Skin of body (tissue), 2 donors: ENCODE measurements around the gene PLEKHM2. TPM values are rescaled to one million over a fixed set of nuclear protein-coding genes. Genes with fewer than 3 reads are reported as not detected.
"Not testable (repeated sequence)": the region's sequence is repeated elsewhere in the genome, so short reads cannot be mapped to it uniquely, and the experiment has no call there.

Source experiments
- DNase-seq: peaks from one replicate; lab custom pipeline; 2025; lab: John Stamatoyannopoulos, UW
- total RNA-seq: library from RNA; depleted of rRNA; stranded (reverse); fragments of >200 nt; gene quantifications from one replicate; pipeline ENCODE4 v1.2.3, GENCODE V29; 2014

Gene PLEKHM2
- total RNA-seq, 1 donor from 2014 or later: 19.6 TPM

GRCh38 chr1:15676688-15677661 lies 7.1 kb upstream of the PLEKHM2 start:
- no peak for DNase-seq

GRCh38 chr1:15678578-15678977 lies 5.5 kb upstream of the PLEKHM2 start:
- DNase-seq: no peak

- no peak for DNase-seq
These were observed 4.0 kb upstream of the PLEKHM2 start for GRCh38 chr1:15680131-15680530.

- DNase-seq: no peak
These were observed 3.4 kb upstream of the PLEKHM2 start for GRCh38 chr1:15680561-15681348.

GRCh38 chr1:15681349-15682292 lies 2.5 kb upstream of the PLEKHM2 start:
- no peak for DNase-seq

GRCh38 chr1:15682936-15683341 lies 1.2 kb upstream of the PLEKHM2 start:
- DNase-seq: no peak

- no peak for DNase-seq
These were observed 628 bp upstream of the PLEKHM2 start for GRCh38 chr1:15683345-15684039.

GRCh38 chr1:15684468-15685291 lies 560 bp downstream of the PLEKHM2 start:
- DNase-seq: no peak

- no peak for DNase-seq
These were observed 1.7 kb downstream of the PLEKHM2 start for GRCh38 chr1:15685820-15686219.

- no peak for DNase-seq
These were observed 3.3 kb downstream of the PLEKHM2 start for GRCh38 chr1:15687446-15687845.

GRCh38 chr1:15690317-15690716 lies 6.2 kb downstream of the PLEKHM2 start:
- DNase-seq: no peak

GRCh38 chr1:15691434-15692032 lies 7.4 kb downstream of the PLEKHM2 start:
- no peak for DNase-seq

GRCh38 chr1:15692121-15692682 lies 8.1 kb downstream of the PLEKHM2 start:
- no peak for DNase-seq

- DNase-seq: no peak
These were observed 9.3 kb downstream of the PLEKHM2 start for GRCh38 chr1:15693371-15693770.

- DNase-seq: no peak
These were observed 12.9 kb downstream of the PLEKHM2 start for GRCh38 chr1:15696956-15697521.

GRCh38 chr1:15698201-15698600 lies 14.1 kb downstream of the PLEKHM2 start:
- DNase-seq: no peak

- DNase-seq: not testable (repeated sequence)
These were observed 15.2 kb downstream of the PLEKHM2 start for GRCh38 chr1:15699321-15699720.

- no peak for DNase-seq
These were observed 16.4 kb downstream of the PLEKHM2 start for GRCh38 chr1:15700508-15700907.

- no peak for DNase-seq
These were observed 17.7 kb downstream of the PLEKHM2 start for GRCh38 chr1:15701784-15702183.
